Glutamatergic neuron (in vitro differentiated cells): Measurements from ENCODE around the gene STK24. TPM values are rescaled to one million over a fixed set of nuclear protein-coding genes. Genes with fewer than 3 reads are reported as not detected.
A peak's percentile ranks its signal among the peaks of the same experiment; 100 is the strongest.

ENCODE experiments used
- DNase-seq: peaks from one replicate; pipeline ENCODE4 v3.0.0; 2022
- H3K27ac Mint-ChIP-seq: one replicate; pipeline ENCODE4 v1.8.0; 2020; ENCODE audit warnings: mild to moderate bottlenecking, mixed read lengths, inconsistent platforms; ENCODE audit not compliant: unreplicated experiment
- H3K27me3 Mint-ChIP-seq: one replicate; pipeline ENCODE4 v1.8.0; 2020; ENCODE audit warnings: mild to moderate bottlenecking, moderate library complexity, mixed read lengths, inconsistent platforms; ENCODE audit not compliant: unreplicated experiment
- H3K36me3 Mint-ChIP-seq: one replicate; pipeline ENCODE4 v1.8.0; 2020; ENCODE audit warnings: mild to moderate bottlenecking, mixed read lengths, inconsistent platforms; ENCODE audit not compliant: unreplicated experiment
- H3K4me1 Mint-ChIP-seq: one replicate; pipeline ENCODE4 v1.8.0; 2020; ENCODE audit warnings: mild to moderate bottlenecking, low read depth, mixed read lengths, inconsistent platforms; ENCODE audit not compliant: unreplicated experiment
- H3K4me3 Mint-ChIP-seq: one replicate; pipeline ENCODE4 v1.8.0; 2020; ENCODE audit warnings: mild to moderate bottlenecking, mixed read lengths, inconsistent platforms; ENCODE audit not compliant: unreplicated experiment
- H3K9me3 Mint-ChIP-seq: one replicate; pipeline ENCODE4 v1.8.0; 2020; ENCODE audit warnings: mild to moderate bottlenecking, moderate library complexity, mixed read lengths, inconsistent platforms; ENCODE audit not compliant: unreplicated experiment
- total RNA-seq: library from RNA; stranded (reverse); fragmentation: NEBNext Ultra II Directional; extraction: Animal tissue kit (Norgen Biotek cat#: 25700); gene quantifications from one replicate; pipeline ENCODE4 v1.2.1, GENCODE V29; 2021; ENCODE audit not compliant: unreplicated experiment
- TF ChIP-seq, protein P1 (sequence below): fragments of 200-600 bp; sonication (generic); IDR thresholded peaks from one replicate; pipeline ENCODE4 v1.5.0; 2021; ENCODE audit not compliant: partially characterized antibody, unreplicated experiment

Gene STK24
- total RNA-seq, 1 donor from 2014 or later = 188 TPM

DNA sequence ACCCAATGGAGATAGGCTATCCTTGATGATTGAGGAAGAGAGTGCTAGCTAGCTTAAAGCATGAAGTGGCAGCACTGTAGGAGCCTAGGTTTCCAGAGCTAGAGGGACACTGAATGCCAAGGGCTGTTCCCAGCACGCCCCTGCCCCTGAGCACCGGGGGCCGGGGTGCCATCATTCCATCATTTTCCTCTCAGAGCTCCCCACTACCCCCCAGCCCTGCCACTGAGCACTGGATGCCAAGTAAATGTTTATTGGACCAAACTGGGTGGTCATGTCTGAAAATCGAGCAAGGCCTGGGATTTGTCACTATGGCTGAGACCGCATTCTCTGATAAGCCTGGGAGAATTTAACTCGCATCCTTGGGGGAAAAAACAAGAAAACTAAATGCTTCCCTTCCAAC, 142.8 kb downstream of the STK24 start:
- no peak for DNase-seq
- H3K27ac Mint-ChIP-seq = no peak overlapping the region
- H3K4me1 Mint-ChIP-seq = peaks cover 6% of the 10 kb centered on the region
- peaks cover 13% of the 10 kb centered on the region for H3K9me3 Mint-ChIP-seq
- TF ChIP-seq, protein P1, sequence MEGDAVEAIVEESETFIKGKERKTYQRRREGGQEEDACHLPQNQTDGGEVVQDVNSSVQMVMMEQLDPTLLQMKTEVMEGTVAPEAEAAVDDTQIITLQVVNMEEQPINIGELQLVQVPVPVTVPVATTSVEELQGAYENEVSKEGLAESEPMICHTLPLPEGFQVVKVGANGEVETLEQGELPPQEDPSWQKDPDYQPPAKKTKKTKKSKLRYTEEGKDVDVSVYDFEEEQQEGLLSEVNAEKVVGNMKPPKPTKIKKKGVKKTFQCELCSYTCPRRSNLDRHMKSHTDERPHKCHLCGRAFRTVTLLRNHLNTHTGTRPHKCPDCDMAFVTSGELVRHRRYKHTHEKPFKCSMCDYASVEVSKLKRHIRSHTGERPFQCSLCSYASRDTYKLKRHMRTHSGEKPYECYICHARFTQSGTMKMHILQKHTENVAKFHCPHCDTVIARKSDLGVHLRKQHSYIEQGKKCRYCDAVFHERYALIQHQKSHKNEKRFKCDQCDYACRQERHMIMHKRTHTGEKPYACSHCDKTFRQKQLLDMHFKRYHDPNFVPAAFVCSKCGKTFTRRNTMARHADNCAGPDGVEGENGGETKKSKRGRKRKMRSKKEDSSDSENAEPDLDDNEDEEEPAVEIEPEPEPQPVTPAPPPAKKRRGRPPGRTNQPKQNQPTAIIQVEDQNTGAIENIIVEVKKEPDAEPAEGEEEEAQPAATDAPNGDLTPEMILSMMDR = no peak
- H3K4me3 Mint-ChIP-seq = no peak overlapping the region
- H3K27me3 Mint-ChIP-seq = peaks cover 8% of the 10 kb centered on the region
- peaks cover 8% of the 10 kb centered on the region for H3K36me3 Mint-ChIP-seq

DNA sequence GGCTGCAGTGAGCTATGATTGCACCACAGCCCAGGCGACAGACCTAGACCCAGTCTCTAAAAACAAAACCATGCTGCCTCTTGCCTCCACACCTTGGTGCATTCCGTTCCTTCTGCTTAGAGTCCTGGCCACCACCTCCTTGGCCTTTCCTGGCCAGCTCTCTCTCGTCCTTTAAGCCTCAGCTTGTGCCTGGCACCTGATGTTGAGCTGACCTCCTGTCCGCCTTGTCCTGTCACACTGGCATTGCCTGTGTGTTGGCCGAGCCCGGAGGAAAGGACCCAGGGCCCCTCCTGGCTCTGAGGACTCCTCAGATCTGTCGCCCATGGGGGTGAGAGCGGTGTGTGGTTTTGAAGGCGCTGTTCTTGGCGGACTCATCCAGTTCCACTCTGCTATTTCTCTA, 143.3 kb downstream of the STK24 start:
- H3K36me3 Mint-ChIP-seq = peaks cover 8% of the 10 kb centered on the region
- DNase-seq = no peak
- H3K27ac Mint-ChIP-seq = no peak overlapping the region
- peaks cover 6% of the 10 kb centered on the region for H3K4me1 Mint-ChIP-seq
- H3K27me3 Mint-ChIP-seq = peaks cover 8% of the 10 kb centered on the region
- TF ChIP-seq, protein P1 = no peak
- peaks cover 13% of the 10 kb centered on the region for H3K9me3 Mint-ChIP-seq
- H3K4me3 Mint-ChIP-seq = no peak overlapping the region

DNA sequence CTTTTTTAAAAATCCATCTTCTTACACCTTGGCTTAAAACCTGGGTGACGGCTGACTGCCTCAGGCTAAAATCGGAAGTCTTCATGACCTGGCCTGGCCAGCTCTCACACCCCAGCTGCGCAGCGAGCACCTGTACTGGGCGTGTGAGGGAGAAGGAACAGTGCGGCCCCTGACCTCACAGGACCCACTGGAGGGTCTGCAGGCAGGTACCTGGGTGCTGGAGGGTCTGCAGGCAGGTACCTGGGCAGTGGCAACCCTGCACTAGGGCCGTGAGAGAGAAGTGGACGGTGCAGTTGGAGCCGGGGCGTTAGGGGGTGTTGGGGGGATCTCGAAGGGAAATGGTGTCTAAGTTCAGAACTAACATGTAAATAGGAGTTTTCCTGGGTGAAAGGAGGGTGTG, 144.3 kb downstream of the STK24 start:
- H3K9me3 Mint-ChIP-seq = peaks cover 13% of the 10 kb centered on the region
- peaks cover 7% of the 10 kb centered on the region for H3K36me3 Mint-ChIP-seq
- no peak for DNase-seq
- no peak overlapping the region for H3K4me3 Mint-ChIP-seq
- peaks cover 6% of the 10 kb centered on the region for H3K4me1 Mint-ChIP-seq
- peaks cover 8% of the 10 kb centered on the region for H3K27me3 Mint-ChIP-seq
- TF ChIP-seq, protein P1 = no peak
- H3K27ac Mint-ChIP-seq = peak overlapping the region; percentile 48

DNA sequence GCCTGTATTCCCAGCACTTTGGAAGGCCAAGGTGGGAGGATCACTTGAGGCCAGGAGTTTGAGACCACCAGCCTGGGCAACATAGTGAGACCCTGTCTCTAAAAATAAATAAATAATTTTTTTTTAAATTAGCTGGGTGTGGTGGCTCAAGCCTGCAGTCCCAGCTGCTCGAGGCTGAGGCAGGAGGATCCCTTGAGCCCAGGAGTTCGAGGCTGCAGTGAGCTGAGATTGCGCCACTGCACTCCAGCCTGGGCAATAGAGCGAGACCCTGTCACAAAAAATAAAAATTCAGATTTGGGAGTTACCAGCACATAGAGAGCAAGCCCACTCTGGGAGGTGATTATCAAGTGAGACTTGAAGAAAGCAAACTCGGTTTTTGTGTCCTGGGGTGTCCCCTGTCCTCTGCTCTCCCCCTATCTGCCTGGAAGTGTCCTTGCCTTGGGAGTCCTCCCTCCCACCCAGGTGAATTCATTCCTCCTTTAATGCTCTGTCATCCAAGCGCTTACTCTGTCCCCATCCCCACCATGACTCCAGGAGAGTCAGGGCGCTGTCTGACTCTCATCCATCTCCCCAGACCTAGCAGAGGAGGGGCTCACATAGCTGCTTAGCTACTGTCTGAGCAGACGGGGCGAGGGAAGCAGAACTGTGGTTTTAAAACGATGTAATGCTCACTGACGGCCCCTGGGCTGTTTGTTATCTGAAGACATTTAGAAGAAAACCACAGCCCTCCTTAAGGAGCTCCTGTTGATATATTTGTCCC, 146.8 kb downstream of the STK24 start:
- TF ChIP-seq, protein P1 = no peak
- Mint-ChIP-seq H3K4me1 (peaks cover 13% of the 10 kb centered on the region), H3K27me3 (peaks cover 13% of the 10 kb centered on the region), H3K36me3 (no peaks in the 10 kb centered on the region), H3K4me3 (no peak overlapping the region), H3K27ac (no peak overlapping the region), H3K9me3 (peaks cover 6% of the 10 kb centered on the region)
- no peak for DNase-seq

DNA sequence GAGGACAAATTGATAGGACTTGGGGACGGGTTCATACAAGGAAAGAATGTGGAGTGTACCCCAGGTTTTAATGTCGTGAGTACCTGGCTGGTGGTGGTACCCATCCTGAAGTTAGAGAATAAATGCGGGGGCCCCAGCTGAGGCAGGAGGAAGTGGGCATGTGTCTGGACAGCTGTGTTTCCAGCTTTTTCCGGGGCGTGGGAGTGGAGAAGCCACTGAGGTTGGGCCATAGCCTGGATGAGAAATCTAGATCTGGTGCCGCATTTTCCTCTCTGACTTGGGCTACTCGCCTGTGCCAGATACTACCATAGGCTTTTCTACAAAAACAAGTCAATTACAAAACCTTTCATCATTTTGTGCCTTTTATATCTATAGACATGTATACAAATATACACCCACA, 147.4 kb downstream of the STK24 start:
- Mint-ChIP-seq H3K27me3 (peaks cover 13% of the 10 kb centered on the region), H3K36me3 (no peaks in the 10 kb centered on the region), H3K4me3 (no peak overlapping the region), H3K9me3 (peaks cover 6% of the 10 kb centered on the region), H3K27ac (no peak overlapping the region), H3K4me1 (peaks cover 13% of the 10 kb centered on the region)
- DNase-seq = no peak
- TF ChIP-seq, protein P1 = no peak
